Umbilical cord (tissue), 2 donors: ENCODE data around the gene BGLAP. TPM values are rescaled to one million over a fixed set of nuclear protein-coding genes. Genes with fewer than 3 reads are reported as not detected.

Source experiments
- DNase-seq: peaks from one replicate; pipeline ENCODE4 v3.0.0-alpha.2; 2015; ENCODE audit warnings: low spot score
- total RNA-seq: library from RNA; depleted of rRNA; stranded (reverse); fragments of >200 nt; gene quantifications from one replicate; pipeline ENCODE4 v1.2.3, GENCODE V29; 2014; ENCODE audit warnings: low replicate concordance; ENCODE audit not compliant: insufficient read depth

The BGLAP gene
- total RNA-seq, 1 donor from 2014 or later, result not detected

DNA sequence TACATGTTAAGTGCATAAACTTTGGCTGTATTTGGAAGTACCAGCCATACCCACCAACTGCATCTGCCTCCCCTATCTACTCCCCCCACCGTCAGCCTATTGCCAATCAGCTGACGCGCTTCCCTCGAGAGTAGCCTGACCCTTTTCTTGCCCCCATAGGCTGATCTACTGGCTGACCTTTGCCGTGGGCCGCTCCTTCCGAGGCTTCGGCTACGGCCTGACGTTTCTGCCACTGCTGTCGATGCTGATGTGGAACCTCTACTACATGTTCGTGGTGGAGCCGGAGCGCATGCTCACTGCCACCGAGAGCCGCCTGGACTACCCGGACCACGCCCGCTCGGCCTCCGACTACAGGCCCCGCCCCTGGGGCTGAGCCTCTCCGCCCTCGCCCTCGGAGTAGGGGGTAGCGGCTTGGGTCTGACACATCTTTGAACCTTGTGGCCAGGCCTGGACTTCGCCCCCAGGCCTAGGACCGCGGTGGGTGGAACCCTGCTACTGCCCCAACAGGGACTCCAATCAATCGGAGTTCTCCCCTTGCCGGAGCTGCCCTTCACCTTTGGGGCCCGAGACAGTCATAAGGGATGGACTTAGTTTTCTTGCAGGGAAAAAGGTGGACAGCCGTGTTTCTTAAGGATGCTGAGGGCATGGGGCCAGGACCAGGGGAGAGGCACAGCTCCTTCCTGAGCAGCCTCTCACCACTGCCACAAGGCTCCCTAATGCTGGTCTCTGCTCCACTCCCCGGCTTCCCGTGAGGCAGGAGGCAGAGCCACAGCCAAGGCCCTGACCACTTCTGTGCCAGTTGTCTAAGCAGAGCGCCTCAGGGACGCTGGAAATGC lies 49.5 kb downstream of the BGLAP start:
- peak; percentile 94 for DNase-seq

Other genes with a start within 250 kb of the BGLAP start
- gene SSR2, start 221.2 kb upstream of the BGLAP start, total RNA-seq, result 355 TPM
- gene UBQLN4, start 188.4 kb upstream of the BGLAP start, total RNA-seq, result 5.3 TPM
- gene LAMTOR2, start 187.4 kb upstream of the BGLAP start, total RNA-seq, result 17.6 TPM
- gene RAB25, start 181.0 kb upstream of the BGLAP start, total RNA-seq, result 2.2 TPM
- 4.6 TPM for gene MEX3A, start 159.7 kb upstream of the BGLAP start, total RNA-seq
- gene LMNA, start 127.5 kb upstream of the BGLAP start, total RNA-seq, result 422 TPM
- 11.8 TPM for gene SEMA4A, start 88.6 kb upstream of the BGLAP start, total RNA-seq
- gene SLC25A44, start 48.1 kb upstream of the BGLAP start, total RNA-seq, result 3.9 TPM
- 19.3 TPM for gene PMF1, start 29.2 kb upstream of the BGLAP start, total RNA-seq
- not detected for gene PAQR6, start 5.9 kb downstream of the BGLAP start, total RNA-seq
- 43.3 TPM for gene SMG5, start 40.6 kb downstream of the BGLAP start, total RNA-seq
- gene TMEM79, start 42.1 kb downstream of the BGLAP start, total RNA-seq, result 3.4 TPM
- gene GLMP, start 53.5 kb downstream of the BGLAP start, total RNA-seq, result 20.7 TPM
- 6.0 TPM for gene VHLL, start 57.1 kb downstream of the BGLAP start, total RNA-seq
- 240 TPM for gene CCT3, start 96.1 kb downstream of the BGLAP start, total RNA-seq
- gene TSACC, start 96.3 kb downstream of the BGLAP start, total RNA-seq, result not detected
- not detected for gene RHBG, start 127.0 kb downstream of the BGLAP start, total RNA-seq